H1 (cell line): Measurements from ENCODE around the gene BIN1. TPM values are rescaled to one million over a fixed set of nuclear protein-coding genes. Genes with fewer than 3 reads are reported as not detected.

Experiments used
- BACH1 ChIP-seq: IDR thresholded peaks from 2 replicates; pipeline ENCODE4 v1.6.1; 2012; ENCODE audit warnings: low read length, improper control_type of control experiment
- BCL11A ChIP-seq, 2 experiments: IDR thresholded peaks; one replicate each; pipeline ENCODE4 v1.6.1; 2011; ENCODE audit warnings: low read depth in 2 of 2, low read length in 2 of 2, mild to moderate bottlenecking in 2 of 2
- BRCA1 ChIP-seq: IDR thresholded peaks from 2 replicates; pipeline ENCODE4 v1.6.1; 2012; ENCODE audit warnings: low read depth, low read length, improper control_type of control experiment
- CHD1 ChIP-seq: IDR thresholded peaks from 2 replicates; pipeline ENCODE4 v1.6.1; 2012; ENCODE audit warnings: low read depth, low read length, improper control_type of control experiment
- CREB1 ChIP-seq: IDR thresholded peaks from 2 replicates; pipeline ENCODE4 v1.6.1; 2012; ENCODE audit warnings: inconsistent platforms
- EZH2 ChIP-seq: fragments of 200-600 bp; sonication (generic); IDR thresholded peaks from 2 replicates; pipeline ENCODE4 v1.7.1; 2012; ENCODE audit warnings: low read depth, mild to moderate bottlenecking, moderate library complexity, low read length, inconsistent platforms; ENCODE audit not compliant: severe bottlenecking
- GABPA ChIP-seq: IDR thresholded peaks from 2 replicates; pipeline ENCODE4 v1.6.1; 2011; ENCODE audit warnings: mild to moderate bottlenecking, low read length, moderate library complexity, borderline replicate concordance; ENCODE audit not compliant: insufficient read depth
- HDAC6 ChIP-seq: IDR thresholded peaks from one replicate; pipeline ENCODE4 v1.7.1; 2012; ENCODE audit warnings: low read depth, mild to moderate bottlenecking, inconsistent platforms, low read length, moderate library complexity
- JUND ChIP-seq: IDR thresholded peaks from 2 replicates; pipeline ENCODE4 v1.6.1; 2011; ENCODE audit warnings: mild to moderate bottlenecking, improper control_type of control experiment, low read length
- KDM5A ChIP-seq: fragments of 200-600 bp; IDR thresholded peaks from 2 replicates; pipeline ENCODE4 v1.7.1; 2012; ENCODE audit warnings: mild to moderate bottlenecking, low read length, inconsistent platforms, mixed read lengths
- NANOG ChIP-seq: IDR thresholded peaks from 2 replicates; pipeline ENCODE4 v1.6.1; 2011; ENCODE audit warnings: low read length, low read depth, mild to moderate bottlenecking, inconsistent platforms; ENCODE audit not compliant: insufficient read depth, poor library complexity, severe bottlenecking
- PHF8 ChIP-seq: fragments of 200-600 bp; sonication (generic); conservative IDR thresholded peaks from 2 replicates; pipeline ENCODE4 v1.7.1; 2012; ENCODE audit warnings: low read depth, mild to moderate bottlenecking, inconsistent platforms, low read length, moderate library complexity
- POLR2A ChIP-seq, 2 experiments: IDR thresholded peaks; 1 replicate in 1 of 2; 2 replicates in 1 of 2; pipeline ENCODE4 v1.6.1; 2011; ENCODE audit warnings: low read depth in 2 of 2, low read length in 2 of 2, mild to moderate bottlenecking in 2 of 2; ENCODE audit errors: control extremely low read depth in 1 of 2
- POU5F1 ChIP-seq: IDR thresholded peaks from 2 replicates; pipeline ENCODE4 v1.6.1; 2011; ENCODE audit warnings: low read depth, mild to moderate bottlenecking, low read length, moderate library complexity
- RNF2 ChIP-seq: fragments of 200-900, 300-1000 bp; sonication (generic); IDR thresholded peaks from 2 replicates; pipeline ENCODE4 v1.7.1; 2016; ENCODE audit warnings: borderline replicate concordance, low read depth, mild to moderate bottlenecking, antibody characterized with exemption, low read length; ENCODE audit not compliant: poor library complexity, severe bottlenecking; ENCODE audit errors: missing control alignments
- RXRA ChIP-seq: IDR thresholded peaks from 2 replicates; pipeline ENCODE4 v1.6.1; 2011; ENCODE audit warnings: low read depth, mild to moderate bottlenecking, low read length, moderate library complexity; ENCODE audit not compliant: insufficient read depth
- SIN3A ChIP-seq, 2 experiments: IDR thresholded peaks in 1 of 2; conservative IDR thresholded peaks in 1 of 2; 2 replicates each; pipeline ENCODE4 v1.6.1; 2011 to 2012; ENCODE audit warnings: low read length in 2 of 2, improper control_type of control experiment in 1 of 2, low read depth in 1 of 2, mild to moderate bottlenecking in 1 of 2
- SIRT6 ChIP-seq: IDR thresholded peaks from one replicate; pipeline ENCODE4 v1.7.1; 2012; ENCODE audit warnings: low read length, inconsistent platforms
- SIX5 ChIP-seq: IDR thresholded peaks from 2 replicates; pipeline ENCODE4 v1.6.1; 2011; ENCODE audit warnings: mild to moderate bottlenecking, low read depth, low read length
- SP1 ChIP-seq: IDR thresholded peaks from 2 replicates; pipeline ENCODE4 v1.6.1; 2011; ENCODE audit warnings: low read depth, low read length
- SP2 ChIP-seq: IDR thresholded peaks from 2 replicates; pipeline ENCODE4 v1.6.1; 2012; ENCODE audit warnings: mild to moderate bottlenecking, low read length, inconsistent platforms
- SRF ChIP-seq: IDR thresholded peaks from 2 replicates; pipeline ENCODE4 v1.6.1; 2011; ENCODE audit warnings: mild to moderate bottlenecking, low read depth, low read length, moderate library complexity
- SUZ12 ChIP-seq: fragments of 200-600 bp; sonication (generic); IDR thresholded peaks from 2 replicates; pipeline ENCODE4 v1.6.1; 2012; ENCODE audit warnings: mild to moderate bottlenecking, inconsistent platforms, low read length, moderate library complexity, mixed read lengths
- polyA plus RNA-seq, 7 experiments: library from polyadenylated mRNA; depleted of rRNA in 3 of 7; stranded (reverse) in 5 of 7; unstranded in 2 of 7; fragments of >200 nt in 5 of 7; fragments of 200-250 nt in 2 of 7; gene quantifications; 1 replicate in 5 of 7; 2 replicates in 1 of 7; 4 replicates in 1 of 7; pipeline versions ENCODE4 v1.2.1 to v1.2.3, GENCODE V29; 2011 to 2013; ENCODE audit warnings: missing spikeins in 2 of 7, mixed read lengths in 2 of 7
- total RNA-seq: library from RNA; stranded (reverse); fragmentation: NEBNext Ultra II Directional; extraction: Animal tissue kit (Norgen Biotek cat#: 25700); gene quantifications from 2 replicates; pipeline ENCODE4 v1.2.1, GENCODE V29; 2021
- TF ChIP-seq, protein P1 (sequence below): IDR thresholded peaks from 2 replicates; pipeline ENCODE4 v1.6.1; 2012; ENCODE audit warnings: low read length, inconsistent platforms

BIN1 gene
- total and polyA plus RNA-seq, 2 of the 8 experiments (the other 6 are each of a cell fraction or from before 2014, with no cell fraction given), result 23.6 to 35.6 TPM

DNA sequence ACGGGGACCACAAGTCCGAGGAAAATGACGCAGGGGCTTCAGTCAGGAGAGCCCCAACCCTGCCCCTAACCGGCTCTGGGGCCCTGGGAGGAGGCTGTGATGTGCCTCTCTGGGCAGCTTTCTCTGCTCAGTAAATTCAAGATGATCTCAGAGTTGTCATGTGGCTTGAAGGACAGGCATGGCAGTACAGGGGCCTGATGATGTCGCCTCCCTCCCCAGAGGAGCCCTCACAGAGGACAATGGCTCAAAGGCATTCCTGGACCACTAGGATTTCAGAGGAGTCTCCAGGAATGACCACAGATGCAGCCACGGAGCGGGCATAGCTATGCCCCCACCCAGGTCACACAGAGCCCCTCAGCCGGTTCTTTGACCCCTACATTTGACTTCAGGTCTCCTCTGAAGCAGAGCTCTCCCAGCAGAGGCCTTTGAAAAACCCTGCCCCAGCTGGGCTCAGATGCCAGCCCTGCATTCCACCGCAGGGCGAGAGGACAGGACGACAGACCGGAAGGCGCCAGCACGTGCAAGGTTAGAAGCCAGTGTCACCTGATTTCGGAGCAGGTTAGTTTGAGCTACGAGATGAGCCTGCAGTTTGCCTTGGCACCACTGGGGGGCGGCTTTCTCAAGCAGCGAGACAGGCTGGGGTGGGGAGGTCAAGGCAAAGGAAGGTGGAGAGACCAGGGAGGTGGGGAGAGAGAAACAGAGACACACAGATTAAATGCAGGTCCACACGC, 39.2 kb downstream of the BIN1 start (continued):
- TF ChIP-seq SRF (no peak), GABPA (peak; percentile 33; the same call in 1 of the 2 replicates), POU5F1 (no peak), SP1 (no peak), RXRA (no peak), CHD1 (no peak), CREB1 (no peak; the same call in 1 of the 2 replicates), EZH2 (no peak), JUND (no peak), POLR2A (IDR thresholded peaks at IDR 0.05; ENCODE audit: control extremely low read depth in 1 of 2, low read depth in 2 of 2, low read length in 2 of 2) (no peak), PHF8 (no peak), SIX5 (no peak), BRCA1 (no peak), RNF2 (no peak), SIRT6 (no peak), BCL11A (IDR thresholded peaks at IDR 0.05; ENCODE audit: low read depth in 2 of 2, low read length in 2 of 2) (no peak), HDAC6 (no peak), SUZ12 (no peak), BACH1 (no peak), NANOG (no peak), SIN3A (conservative IDR thresholded peaks at IDR 0.05 in 1 of 2, IDR thresholded peaks at IDR 0.05 in 1 of 2; ENCODE audit: low read depth in 1 of 2, low read length in 2 of 2) (peak in 1 of 2 experiments; percentile 82; a peak in 2 of 4 replicates), SP2 (no peak), KDM5A (no peak)
- TF ChIP-seq, protein P1, sequence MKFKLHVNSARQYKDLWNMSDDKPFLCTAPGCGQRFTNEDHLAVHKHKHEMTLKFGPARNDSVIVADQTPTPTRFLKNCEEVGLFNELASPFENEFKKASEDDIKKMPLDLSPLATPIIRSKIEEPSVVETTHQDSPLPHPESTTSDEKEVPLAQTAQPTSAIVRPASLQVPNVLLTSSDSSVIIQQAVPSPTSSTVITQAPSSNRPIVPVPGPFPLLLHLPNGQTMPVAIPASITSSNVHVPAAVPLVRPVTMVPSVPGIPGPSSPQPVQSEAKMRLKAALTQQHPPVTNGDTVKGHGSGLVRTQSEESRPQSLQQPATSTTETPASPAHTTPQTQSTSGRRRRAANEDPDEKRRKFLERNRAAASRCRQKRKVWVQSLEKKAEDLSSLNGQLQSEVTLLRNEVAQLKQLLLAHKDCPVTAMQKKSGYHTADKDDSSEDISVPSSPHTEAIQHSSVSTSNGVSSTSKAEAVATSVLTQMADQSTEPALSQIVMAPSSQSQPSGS, result no peak
